Activated CD8-positive, alpha-beta memory T cell treated with anti-CD3 and anti-CD28 coated beads, Interleukin-2, amount 10 ng/mL, durations not matched to agents 7 days and 5 days (primary cell): Measurements from ENCODE around the gene RAB42. TPM values are rescaled to one million over a fixed set of nuclear protein-coding genes. Genes with fewer than 3 reads are reported as not detected.
"Not testable (repeated sequence)": the region's sequence is repeated elsewhere in the genome, so short reads cannot be mapped to it uniquely, and the experiment has no call there.

Experiments used
- ATAC-seq: fragments of 150-1000 bp; cut with Tn5 transposase; one replicate; pipeline ENCODE4 v1.10.0; 2021; ENCODE audit warnings: moderate library complexity
- CTCF ChIA-PET: fragments of 350-600 bp; sonication (Branson Sonifier 250); formaldehyde crosslinking; loops from one replicate; lab custom pipeline; 2021; ENCODE audit warnings: antibody characterized with exemption; lab: Charles Lee
- DNase-seq: peaks from one replicate; pipeline ENCODE4 v3.0.0-alpha.2; 2020
- H3K27ac Mint-ChIP-seq: one replicate; pipeline ENCODE4 v1.8.0; 2021; ENCODE audit warnings: mild to moderate bottlenecking, mixed read lengths
- H3K27me3 Mint-ChIP-seq: one replicate; pipeline ENCODE4 v1.8.0; 2021; ENCODE audit warnings: mixed read lengths
- H3K36me3 Mint-ChIP-seq: one replicate; pipeline ENCODE4 v1.8.0; 2021; ENCODE audit warnings: mild to moderate bottlenecking, mixed read lengths
- H3K4me1 Mint-ChIP-seq: one replicate; pipeline ENCODE4 v1.8.0; 2021; ENCODE audit warnings: mixed read lengths
- H3K4me3 Mint-ChIP-seq: one replicate; pipeline ENCODE4 v1.8.0; 2021; ENCODE audit warnings: mild to moderate bottlenecking, moderate library complexity, mixed read lengths
- H3K9me3 Mint-ChIP-seq: one replicate; pipeline ENCODE4 v1.8.0; 2022; ENCODE audit warnings: low read depth, mixed read lengths
- total RNA-seq, 2 experiments: library from RNA; stranded (reverse); gene quantifications; one replicate each; pipeline ENCODE4 v1.2.3, GENCODE V29; 2021

RAB42 gene
- total RNA-seq, 2 experiments from 2014 or later: not detected

- H3K9me3 Mint-ChIP-seq, H3K27ac Mint-ChIP-seq, CTCF ChIA-PET, H3K27me3 Mint-ChIP-seq, ATAC-seq, H3K36me3 Mint-ChIP-seq, H3K4me1 Mint-ChIP-seq, DNase-seq, H3K4me3 Mint-ChIP-seq: not testable (repeated sequence)
Measured at GRCh38 chr1:28594686-28595411, 2.8 kb downstream of the RAB42 start.

- ATAC-seq: no peak
- H3K27ac Mint-ChIP-seq: no peak overlapping the region
- no peaks in the 10 kb centered on the region for H3K9me3 Mint-ChIP-seq
- CTCF ChIA-PET: interaction anchor here (0.6 to 1.5 kb wide), 2 partner anchors 13 to 20 kb away, joined by 4 to 5 read pairs; no protein-coding TSS in a partner anchor
- H3K4me1 Mint-ChIP-seq: peaks cover 6% of the 10 kb centered on the region
- peaks cover 8% of the 10 kb centered on the region for H3K27me3 Mint-ChIP-seq
- no peak overlapping the region for H3K4me3 Mint-ChIP-seq
- peaks cover 6% of the 10 kb centered on the region for H3K36me3 Mint-ChIP-seq
- DNase-seq: no peak
Measured at GRCh38 chr1:28595412-28596191, 3.5 kb downstream of the RAB42 start.

- H3K36me3 Mint-ChIP-seq, H3K27me3 Mint-ChIP-seq, DNase-seq, ATAC-seq, H3K4me3 Mint-ChIP-seq, H3K27ac Mint-ChIP-seq, H3K9me3 Mint-ChIP-seq, H3K4me1 Mint-ChIP-seq: not testable (repeated sequence)
- CTCF ChIA-PET: interaction anchor here (0.6 to 1.5 kb wide), 3 partner anchors 10 to 19 kb away, joined by 3 to 5 read pairs (median 4); no protein-coding TSS in a partner anchor
Measured at GRCh38 chr1:28596276-28596675, 4.2 kb downstream of the RAB42 start.

- Mint-ChIP-seq H3K4me3 (no peak overlapping the region), H3K4me1 (peaks cover 14% of the 10 kb centered on the region), H3K27ac (peak overlapping the region; percentile 67), H3K27me3 (no peaks in the 10 kb centered on the region), H3K36me3 (peaks cover 12% of the 10 kb centered on the region), H3K9me3 (no peaks in the 10 kb centered on the region)
- DNase-seq: peak; percentile 58
- CTCF ChIA-PET: interaction anchor here (0.9 to 2.4 kb wide), 4 partner anchors 14 to 192 kb away, joined by 3 to 12 read pairs (median 6); no protein-coding TSS in a partner anchor
- peak; percentile 47 for ATAC-seq
Measured at GRCh38 chr1:28601696-28602095, 9.6 kb downstream of the RAB42 start.

GRCh38 chr1:28602536-28603439 lies 10.7 kb downstream of the RAB42 start:
- peaks cover 14% of the 10 kb centered on the region for H3K4me1 Mint-ChIP-seq
- CTCF ChIA-PET: interaction anchor here (0.6 to 2.4 kb wide), 17 partner anchors 13 to 361 kb away, joined by 3 to 12 read pairs (median 3); no protein-coding TSS in a partner anchor
- ATAC-seq (no peak), DNase-seq (peak; percentile 47)
- no peaks in the 10 kb centered on the region for H3K27me3 Mint-ChIP-seq
- H3K36me3 Mint-ChIP-seq: peaks cover 12% of the 10 kb centered on the region
- no peaks in the 10 kb centered on the region for H3K9me3 Mint-ChIP-seq
- no peak overlapping the region for H3K27ac Mint-ChIP-seq
- H3K4me3 Mint-ChIP-seq: no peak overlapping the region

GRCh38 chr1:28604411-28604810 lies 12.3 kb downstream of the RAB42 start:
- Mint-ChIP-seq H3K4me1 (peaks cover 14% of the 10 kb centered on the region), H3K36me3 (peaks cover 13% of the 10 kb centered on the region), H3K9me3 (no peaks in the 10 kb centered on the region), H3K27me3 (no peaks in the 10 kb centered on the region), H3K27ac (no peak overlapping the region), H3K4me3 (no peak overlapping the region)
- CTCF ChIA-PET: interaction anchor here (1.1 to 1.9 kb wide), 3 partner anchors 10 to 244 kb away, joined by 3 to 5 read pairs (median 4); no protein-coding TSS in a partner anchor
- no peak for DNase-seq
- ATAC-seq: no peak

GRCh38 chr1:28604962-28605361 lies 12.9 kb downstream of the RAB42 start:
- DNase-seq: no peak
- Mint-ChIP-seq H3K27me3 (no peaks in the 10 kb centered on the region), H3K9me3 (no peaks in the 10 kb centered on the region), H3K36me3 (peaks cover 16% of the 10 kb centered on the region), H3K27ac (no peak overlapping the region), H3K4me1 (peaks cover 14% of the 10 kb centered on the region), H3K4me3 (no peak overlapping the region)
- no peak for ATAC-seq
- CTCF ChIA-PET: interaction anchor here (1.0 to 1.9 kb wide), 3 partner anchors 13 to 245 kb away, joined by 3 to 5 read pairs (median 4); no protein-coding TSS in a partner anchor

GRCh38 chr1:28606771-28607170 lies 14.7 kb downstream of the RAB42 start:
- H3K4me3 Mint-ChIP-seq: no peak overlapping the region
- H3K27ac Mint-ChIP-seq: no peak overlapping the region
- CTCF ChIA-PET: interaction anchor here (0.5 to 1.5 kb wide), 2 partner anchors 10 to 25 kb away, joined by 3 read pairs; no protein-coding TSS in a partner anchor

GRCh38 chr1:28613175-28613574 lies 21.1 kb downstream of the RAB42 start:
- no peaks in the 10 kb centered on the region for H3K27me3 Mint-ChIP-seq
- no peaks in the 10 kb centered on the region for H3K9me3 Mint-ChIP-seq
- no peak for ATAC-seq
- H3K36me3 Mint-ChIP-seq: peaks cover 27% of the 10 kb centered on the region
- no peak overlapping the region for H3K27ac Mint-ChIP-seq
- DNase-seq: no peak
- no peaks in the 10 kb centered on the region for H3K4me1 Mint-ChIP-seq
- CTCF ChIA-PET: no interaction called here
- no peak overlapping the region for H3K4me3 Mint-ChIP-seq

More at GRCh38 chr1:28606771-28607170, 14.7 kb downstream of the RAB42 start:
- ATAC-seq (no peak), DNase-seq (no peak)
- Mint-ChIP-seq H3K36me3 (peaks cover 14% of the 10 kb centered on the region), H3K4me1 (peaks cover 11% of the 10 kb centered on the region), H3K9me3 (no peaks in the 10 kb centered on the region), H3K27me3 (no peaks in the 10 kb centered on the region)

- H3K4me3 Mint-ChIP-seq: no peak overlapping the region
- no peak overlapping the region for H3K27ac Mint-ChIP-seq
- H3K4me1 Mint-ChIP-seq: peaks cover 8% of the 10 kb centered on the region
- no peaks in the 10 kb centered on the region for H3K27me3 Mint-ChIP-seq
- DNase-seq (no peak), ATAC-seq (no peak)
- H3K9me3 Mint-ChIP-seq: no peaks in the 10 kb centered on the region
- H3K36me3 Mint-ChIP-seq: peaks cover 5% of the 10 kb centered on the region
- CTCF ChIA-PET: interaction anchor here (2.6 kb wide), 1 partner anchor 9 kb away, joined by 8 read pairs; no protein-coding TSS in a partner anchor
Measured at GRCh38 chr1:28631713-28632112, 39.6 kb downstream of the RAB42 start.

- DNase-seq (no peak), ATAC-seq (no peak)
- no peaks in the 10 kb centered on the region for H3K9me3 Mint-ChIP-seq
- peaks cover 8% of the 10 kb centered on the region for H3K4me1 Mint-ChIP-seq
- no peak overlapping the region for H3K4me3 Mint-ChIP-seq
- H3K27me3 Mint-ChIP-seq: no peaks in the 10 kb centered on the region
- H3K36me3 Mint-ChIP-seq: peaks cover 5% of the 10 kb centered on the region
- H3K27ac Mint-ChIP-seq: no peak overlapping the region
- CTCF ChIA-PET: no interaction called here
Measured at GRCh38 chr1:28632560-28632959, 40.5 kb downstream of the RAB42 start.

GRCh38 chr1:28640766-28641165 lies 48.7 kb downstream of the RAB42 start:
- CTCF ChIA-PET: interaction anchor here (0.6 to 2.7 kb wide), 12 partner anchors 8 to 392 kb away, joined by 3 to 18 read pairs (median 3); partner anchors contain the start of gene GMEB1
- Mint-ChIP-seq H3K27me3 (no peaks in the 10 kb centered on the region), H3K9me3 (no peaks in the 10 kb centered on the region), H3K4me1 (peaks cover 34% of the 10 kb centered on the region), H3K27ac (no peak overlapping the region), H3K4me3 (no peak overlapping the region), H3K36me3 (peaks cover 4% of the 10 kb centered on the region)
- ATAC-seq (no peak), DNase-seq (peak; percentile 60)
